Right atrium auricular region (tissue), 2 donors: ENCODE results near the gene SIPA1L3. TPM values are rescaled to one million over a fixed set of nuclear protein-coding genes. Genes with fewer than 3 reads are reported as not detected.
"Not testable (repeated sequence)": the region's sequence is repeated elsewhere in the genome, so short reads cannot be mapped to it uniquely, and the experiment has no call there.

Source experiments
- DNase-seq: peaks from one replicate; pipeline ENCODE4 v3.0.0-alpha.2; 2019; ENCODE audit warnings: low spot score
- H3K27ac ChIP-seq, 2 donors: fragments of 200-600 bp; sonication (generic); 1 replicate in 1 of 2; 2 replicates in 1 of 2; pipeline ENCODE4 v1.5.1; 2016 to 2019
- H3K27me3 ChIP-seq, 2 donors: fragments of 200-600 bp; sonication (generic); one replicate each; pipeline versions ENCODE4 v1.5.1 to v1.6.0; 2017 to 2019
- H3K36me3 ChIP-seq: fragments of 200-600 bp; sonication (generic); one replicate; pipeline ENCODE4 v1.5.1; 2016
- H3K4me1 ChIP-seq, 2 donors: fragments of 200-600 bp; sonication (generic); one replicate each; pipeline versions ENCODE4 v1.5.1 to v1.6.0; 2017 to 2019
- H3K4me3 ChIP-seq, 2 donors: fragments of 200-600 bp; sonication (generic); 1 replicate in 1 of 2; 2 replicates in 1 of 2; pipeline ENCODE4 v1.5.1; 2017 to 2019; ENCODE audit warnings: mild to moderate bottlenecking in 1 of 2, moderate library complexity in 1 of 2
- H3K9me3 ChIP-seq, 2 donors: fragments of 200-600 bp; sonication (generic); one replicate each; pipeline ENCODE4 v1.5.1; 2019
- CTCF ChIP-seq, 2 donors: fragments of 200-600 bp; sonication (generic); IDR thresholded peaks; one replicate each; pipeline ENCODE4 v1.5.1; 2019; ENCODE audit warnings: antibody characterized with exemption in 2 of 2
- total RNA-seq, 2 donors: library from RNA; depleted of rRNA; stranded (reverse); fragments of >200 nt; gene quantifications; one replicate each; pipeline ENCODE4 v1.1.0, GENCODE V29; 2016

Gene SIPA1L3
- total RNA-seq, 2 donors from 2014 or later: 10.7 to 19.6 TPM

DNA sequence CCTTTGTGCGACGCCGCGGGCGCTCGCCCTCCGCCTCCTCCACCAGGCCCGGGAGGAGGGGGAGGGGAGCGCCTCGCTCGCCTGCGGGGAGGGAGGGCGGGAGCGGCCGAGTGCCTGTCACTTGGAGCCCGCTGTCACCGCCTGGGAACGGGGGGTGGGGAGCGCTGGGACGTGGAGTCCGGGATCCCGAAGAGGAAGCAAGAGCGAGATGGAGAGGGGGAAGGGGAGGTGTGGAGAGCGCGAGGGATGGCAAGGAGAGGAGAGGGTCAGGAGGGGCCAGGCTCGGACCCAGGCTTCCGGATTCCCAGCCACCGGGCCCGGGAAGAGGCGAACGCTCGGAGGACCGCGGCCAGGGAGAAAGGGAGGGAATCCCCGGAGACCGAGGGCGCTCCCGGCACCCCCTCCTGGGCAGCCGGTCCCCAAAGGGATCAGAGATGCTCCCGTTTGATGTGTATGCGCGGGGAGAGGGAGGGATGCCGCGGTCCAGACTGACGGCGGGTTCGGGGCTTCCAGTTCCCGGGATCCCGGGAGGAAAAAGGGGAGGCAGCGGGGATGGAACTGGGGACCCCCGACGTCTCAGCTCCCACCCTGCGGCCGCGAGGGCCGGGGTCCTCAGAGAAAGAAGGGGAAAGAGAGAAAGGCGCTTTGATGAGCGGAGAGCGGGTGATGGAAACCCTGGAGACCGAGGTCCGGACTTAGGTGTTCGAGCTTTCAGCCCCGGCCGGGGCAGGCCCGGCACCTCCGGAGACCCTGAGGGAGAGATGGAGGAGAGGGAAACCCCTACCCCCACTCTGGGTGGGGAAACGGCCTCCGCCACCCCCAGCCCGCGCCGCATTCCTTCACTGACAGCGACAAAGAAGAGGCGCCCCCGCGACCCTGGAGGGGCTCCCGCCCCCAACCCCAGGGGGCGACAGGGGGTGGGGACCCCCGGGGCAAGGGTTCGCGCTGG, 321.8 kb downstream of the SIPA1L3 start:
- H3K27ac ChIP-seq: no peak overlapping the region
- TF ChIP-seq CTCF (IDR thresholded peaks at IDR 0.05): no peak
- H3K4me3 ChIP-seq: peak overlapping the region in 1 of 2 donors; percentile 38
- H3K36me3 ChIP-seq: no peaks in the 10 kb centered on the region
- no peaks in the 10 kb centered on the region for H3K9me3 ChIP-seq
- no peak for DNase-seq
- peaks cover 5 to 20% of the 10 kb centered on the region in 2 donors for H3K27me3 ChIP-seq
- H3K4me1 ChIP-seq: peaks cover 0 to 22% of the 10 kb centered on the region in 2 donors

GRCh38 chr19:38229585-38230073, 322.6 kb downstream of the SIPA1L3 start:
- Histone ChIP-seq H3K4me3 (peak overlapping the region in 1 of 2 donors; percentile 38), H3K9me3 (no peaks in the 10 kb centered on the region), H3K4me1 (peaks cover 0 to 15% of the 10 kb centered on the region in 2 donors), H3K27me3 (peaks cover 5 to 17% of the 10 kb centered on the region in 2 donors), H3K36me3 (no peaks in the 10 kb centered on the region), H3K27ac (no peak overlapping the region)
- no peak for DNase-seq
- no peak for TF ChIP-seq CTCF (IDR thresholded peaks at IDR 0.05)

DNA sequence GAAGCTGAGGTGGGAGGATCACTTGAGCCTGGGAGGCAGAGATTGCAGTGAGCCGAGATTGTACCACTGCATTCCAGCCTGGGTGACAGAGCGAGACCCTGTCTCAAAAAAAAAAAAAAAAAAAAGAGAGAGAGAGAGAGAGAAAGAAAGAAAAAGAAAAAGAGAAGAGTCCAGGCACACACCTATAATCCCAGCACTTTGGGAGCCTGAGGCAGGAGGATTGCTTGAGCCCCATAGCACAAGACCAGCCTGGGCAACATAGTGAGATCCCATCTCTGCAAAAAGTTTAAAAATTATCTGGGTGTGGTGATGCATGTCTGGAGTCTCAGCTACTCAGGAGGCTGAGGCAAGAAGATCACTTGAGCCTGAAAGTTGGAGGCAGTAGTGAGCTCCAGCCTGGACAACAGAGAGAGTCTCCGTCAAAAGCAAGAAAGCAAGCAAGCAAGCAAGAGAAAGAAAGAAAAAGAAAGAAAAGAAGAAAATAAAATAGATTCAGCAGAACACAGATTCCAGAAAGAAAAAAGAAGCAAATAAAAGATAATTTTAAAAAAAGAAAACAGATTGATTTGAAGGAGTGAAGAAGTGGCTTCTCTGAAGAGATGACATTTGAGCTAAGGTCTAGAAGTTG, 323.6 kb downstream of the SIPA1L3 start:
- not testable (repeated sequence) for H3K36me3 ChIP-seq, H3K27ac ChIP-seq, H3K9me3 ChIP-seq, DNase-seq, H3K4me3 ChIP-seq
- H3K27me3 ChIP-seq: peaks cover 5 to 17% of the 10 kb centered on the region in 2 donors
- peaks cover 0 to 15% of the 10 kb centered on the region in 2 donors for H3K4me1 ChIP-seq

DNA sequence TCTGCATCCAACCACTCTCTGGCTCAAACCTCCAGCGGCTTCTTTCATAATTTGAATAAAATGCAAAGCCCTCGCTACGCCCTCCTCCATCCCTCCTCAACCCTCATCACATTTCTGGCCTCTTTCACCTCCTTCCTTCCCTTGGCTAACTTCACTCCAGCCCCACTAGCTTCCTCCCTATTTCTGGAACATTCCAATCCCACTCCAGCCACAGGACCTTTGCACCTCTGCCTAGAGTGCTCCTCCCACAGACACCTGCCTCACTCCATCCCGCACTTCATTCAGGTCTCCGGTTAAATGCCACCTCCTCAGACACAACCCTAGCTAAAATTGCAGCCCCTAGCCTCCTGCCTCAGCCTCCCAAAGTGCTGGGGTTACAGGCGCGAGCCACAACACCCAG, 324.9 kb downstream of the SIPA1L3 start:
- H3K36me3 ChIP-seq: no peaks in the 10 kb centered on the region
- H3K9me3 ChIP-seq: no peaks in the 10 kb centered on the region
- DNase-seq: no peak
- peaks cover 0 to 15% of the 10 kb centered on the region in 2 donors for H3K4me1 ChIP-seq
- no peak for TF ChIP-seq CTCF (IDR thresholded peaks at IDR 0.05)
- H3K27me3 ChIP-seq: peaks cover 5 to 17% of the 10 kb centered on the region in 2 donors
- H3K4me3 ChIP-seq: no peak overlapping the region
- H3K27ac ChIP-seq: no peak overlapping the region

GRCh38 chr19:38233740-38234251, 326.8 kb downstream of the SIPA1L3 start:
- H3K27me3 ChIP-seq: peaks cover 3 to 6% of the 10 kb centered on the region in 2 donors
- peak; percentile 43 to 85 for TF ChIP-seq CTCF (IDR thresholded peaks at IDR 0.05)
- H3K4me1 ChIP-seq: peaks cover 0 to 6% of the 10 kb centered on the region in 2 donors
- H3K4me3 ChIP-seq: no peak overlapping the region
- DNase-seq: peak; percentile 76
- H3K36me3 ChIP-seq: no peaks in the 10 kb centered on the region
- no peak overlapping the region for H3K27ac ChIP-seq
- H3K9me3 ChIP-seq: no peaks in the 10 kb centered on the region

DNA sequence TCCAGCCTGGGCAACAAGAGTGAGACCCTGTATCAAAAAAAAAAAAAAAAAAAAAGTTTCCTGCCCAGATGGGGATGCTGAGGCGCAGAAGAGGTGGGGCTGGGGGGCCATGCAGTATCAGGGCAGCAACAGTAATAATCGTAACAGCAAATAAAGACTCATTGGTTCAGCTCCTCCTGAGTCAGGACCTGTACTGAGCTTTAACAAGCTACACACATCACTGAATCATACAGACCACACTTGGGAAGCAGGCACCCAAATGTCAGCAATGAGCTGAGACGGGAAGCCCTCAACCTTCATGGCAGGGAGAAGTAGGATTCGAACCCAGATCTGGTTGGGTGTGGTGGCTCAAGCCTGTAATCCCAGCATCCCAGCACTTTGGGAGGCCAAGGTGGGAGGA, 327.6 kb downstream of the SIPA1L3 start:
- no peaks in the 10 kb centered on the region for H3K36me3 ChIP-seq
- no peak overlapping the region for H3K27ac ChIP-seq
- no peak for TF ChIP-seq CTCF (IDR thresholded peaks at IDR 0.05)
- no peaks in the 10 kb centered on the region for H3K9me3 ChIP-seq
- no peaks in the 10 kb centered on the region for H3K27me3 ChIP-seq
- no peaks in the 10 kb centered on the region for H3K4me1 ChIP-seq
- no peak for DNase-seq
- no peak overlapping the region for H3K4me3 ChIP-seq
